Measurements from ENCODE around the gene HAND2.
A peak's percentile ranks its signal among the peaks of the same experiment; 100 is the strongest.

The HAND2 gene

GRCh38 chr4:173500841-173501591, 29.0 kb downstream of the HAND2 start:
- DNase-seq: no peak

DNA sequence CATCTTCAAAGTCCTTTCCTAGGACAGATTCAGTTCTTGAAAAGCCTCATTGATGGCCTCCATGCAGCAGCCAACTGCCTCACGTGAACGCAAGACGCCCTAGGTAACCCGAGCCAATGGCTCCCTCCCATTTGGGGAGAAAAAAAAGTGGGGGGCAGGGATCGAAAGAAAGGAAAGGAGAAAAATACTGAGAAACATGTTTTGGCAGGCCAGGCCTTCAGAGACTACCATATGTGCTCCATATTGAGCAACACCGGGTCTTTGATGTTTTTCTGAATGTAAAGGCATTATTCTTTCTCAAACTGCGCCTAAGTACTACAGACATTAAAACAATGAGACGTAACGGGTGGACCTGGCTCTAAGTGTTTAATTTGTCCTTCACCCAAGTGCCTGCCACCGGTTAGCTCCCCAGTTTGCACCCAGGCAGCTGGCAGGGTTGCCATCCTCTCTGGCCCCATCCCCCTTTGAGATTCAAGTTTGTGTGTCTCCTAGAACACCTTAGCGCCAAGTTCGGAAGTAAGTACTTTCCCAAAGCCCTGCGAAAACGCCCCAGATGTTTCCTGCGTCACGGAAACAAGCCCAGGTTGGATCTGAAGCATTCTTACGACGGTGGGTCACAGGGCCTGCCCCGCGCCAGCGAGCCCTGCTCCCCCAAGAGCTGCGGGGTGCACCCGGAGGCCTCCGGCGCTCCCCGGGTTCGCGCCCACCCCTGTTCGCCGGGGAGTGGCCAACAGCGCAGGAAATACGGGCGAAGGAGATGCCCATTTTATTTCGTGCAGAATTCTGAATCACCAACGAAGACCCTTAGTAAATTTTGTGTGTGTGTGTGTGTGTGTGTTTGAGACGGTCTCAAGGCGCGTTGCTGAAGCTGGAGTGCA, 30.1 kb downstream of the HAND2 start:
- no peak for DNase-seq

GRCh38 chr4:173498771-173499170, 31.3 kb downstream of the HAND2 start:
- no peak for DNase-seq

DNA sequence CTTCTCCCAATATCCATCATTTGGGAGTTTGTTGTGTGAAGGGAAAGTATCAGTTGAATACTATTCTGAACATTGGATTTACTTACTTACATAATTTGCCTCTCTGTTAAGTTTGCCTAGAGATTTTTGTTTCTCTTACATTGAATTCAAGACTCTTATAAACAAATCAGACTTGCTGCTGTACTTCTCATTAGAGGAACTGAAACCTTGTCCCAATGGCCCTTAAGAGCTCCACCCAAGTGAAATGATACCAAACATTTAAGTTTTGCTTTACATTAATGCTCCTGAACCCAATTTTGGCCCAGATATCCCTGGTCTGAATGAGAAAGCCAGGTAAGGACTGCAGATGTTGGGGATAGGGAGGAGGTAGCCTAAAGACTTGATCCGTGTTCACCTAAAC, 32.0 kb downstream of the HAND2 start:
- no peak for DNase-seq

- peak; percentile 63 for DNase-seq
Observed at GRCh38 chr4:173494013-173494970, 35.7 kb downstream of the HAND2 start.

- no peak for DNase-seq
Observed at GRCh38 chr4:173493041-173493440, 37.0 kb downstream of the HAND2 start.

GRCh38 chr4:173492315-173492714, 37.7 kb downstream of the HAND2 start:
- DNase-seq: no peak

- no peak for DNase-seq
Observed at GRCh38 chr4:173490817-173491528, 39.1 kb downstream of the HAND2 start.

DNA sequence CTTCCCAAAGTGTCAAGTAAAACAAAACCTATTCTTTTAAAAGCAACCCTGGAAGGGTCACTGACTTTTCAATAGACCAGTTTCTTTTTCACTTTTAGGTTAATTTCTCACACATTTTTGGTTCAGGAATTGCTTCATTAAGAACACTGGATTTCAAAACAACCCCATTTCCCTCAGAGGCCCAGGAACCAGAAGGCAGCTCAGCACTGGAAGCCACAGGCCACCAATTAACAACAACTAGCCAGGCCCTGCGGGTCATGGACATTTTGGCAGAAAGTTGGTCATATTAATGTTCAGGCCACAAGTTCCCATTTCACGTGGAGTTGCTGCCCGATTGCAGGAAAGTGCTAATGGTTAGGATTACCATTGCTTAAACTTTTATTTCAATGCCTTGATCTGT, 39.8 kb downstream of the HAND2 start:
- DNase-seq: no peak

DNA sequence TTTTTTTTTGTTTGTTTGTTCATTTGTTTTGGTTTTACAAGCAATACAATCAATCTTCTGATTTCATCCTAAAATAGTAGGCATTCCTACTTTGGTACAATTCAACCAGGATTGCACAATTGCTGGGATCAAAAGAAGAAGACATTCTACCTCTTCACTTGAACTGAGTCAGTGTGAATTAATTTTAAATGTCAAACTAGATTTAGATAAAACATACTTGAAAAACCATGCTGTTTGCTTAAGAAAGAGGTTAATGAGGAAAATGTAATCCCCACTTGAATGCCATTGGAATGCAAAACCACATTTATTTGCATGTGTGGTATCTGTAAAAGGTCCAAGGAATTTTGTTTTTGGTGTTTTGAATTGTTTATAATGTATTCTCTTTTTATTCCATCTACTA, 40.5 kb downstream of the HAND2 start:
- peak; percentile 4 for DNase-seq

DNA sequence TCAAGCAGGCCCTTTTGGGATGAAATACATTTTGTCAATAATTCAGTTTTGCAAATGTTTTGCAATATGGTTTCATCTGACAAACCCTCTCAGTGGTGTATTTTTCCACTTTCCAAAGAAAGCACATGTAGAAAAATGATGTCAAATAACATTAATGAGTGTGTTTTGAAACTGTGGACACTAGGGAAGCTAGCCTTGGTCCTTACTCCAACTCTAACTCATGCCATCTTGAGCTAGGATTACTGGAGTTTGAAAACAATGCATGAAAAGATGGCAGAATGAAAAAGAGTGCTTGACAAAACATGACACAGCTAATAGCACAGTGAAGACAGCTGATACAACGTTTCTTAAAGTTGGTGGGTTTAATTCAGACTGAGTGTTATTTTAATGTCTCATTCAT, 41.4 kb downstream of the HAND2 start:
- no peak for DNase-seq

- no peak for DNase-seq
Observed at GRCh38 chr4:173488074-173488473, 42.0 kb downstream of the HAND2 start.

GRCh38 chr4:173486714-173487392, 43.2 kb downstream of the HAND2 start:
- DNase-seq: no peak

DNA sequence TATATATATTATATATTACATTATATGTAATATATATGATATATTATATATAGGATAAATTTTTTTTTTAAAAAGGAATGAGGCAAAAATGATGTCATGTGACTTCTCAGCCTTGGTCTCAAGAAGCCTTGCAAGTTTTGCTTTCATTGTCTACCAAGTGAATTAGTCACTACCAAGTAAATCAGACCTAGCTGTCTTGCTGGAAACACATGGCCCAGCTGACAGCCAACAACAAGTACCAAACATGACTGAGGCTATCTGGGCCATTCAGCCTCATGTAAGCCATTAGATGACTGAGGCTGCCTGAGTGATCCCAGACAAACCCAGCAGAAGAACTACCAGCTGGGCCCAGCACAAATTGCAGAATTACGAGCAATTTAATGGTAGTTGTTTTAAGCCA, 44.9 kb downstream of the HAND2 start:
- DNase-seq: no peak

- DNase-seq: no peak
Observed at GRCh38 chr4:173482330-173482931, 47.6 kb downstream of the HAND2 start.

- DNase-seq: no peak
Observed at GRCh38 chr4:173478913-173479283, 51.1 kb downstream of the HAND2 start.

DNA sequence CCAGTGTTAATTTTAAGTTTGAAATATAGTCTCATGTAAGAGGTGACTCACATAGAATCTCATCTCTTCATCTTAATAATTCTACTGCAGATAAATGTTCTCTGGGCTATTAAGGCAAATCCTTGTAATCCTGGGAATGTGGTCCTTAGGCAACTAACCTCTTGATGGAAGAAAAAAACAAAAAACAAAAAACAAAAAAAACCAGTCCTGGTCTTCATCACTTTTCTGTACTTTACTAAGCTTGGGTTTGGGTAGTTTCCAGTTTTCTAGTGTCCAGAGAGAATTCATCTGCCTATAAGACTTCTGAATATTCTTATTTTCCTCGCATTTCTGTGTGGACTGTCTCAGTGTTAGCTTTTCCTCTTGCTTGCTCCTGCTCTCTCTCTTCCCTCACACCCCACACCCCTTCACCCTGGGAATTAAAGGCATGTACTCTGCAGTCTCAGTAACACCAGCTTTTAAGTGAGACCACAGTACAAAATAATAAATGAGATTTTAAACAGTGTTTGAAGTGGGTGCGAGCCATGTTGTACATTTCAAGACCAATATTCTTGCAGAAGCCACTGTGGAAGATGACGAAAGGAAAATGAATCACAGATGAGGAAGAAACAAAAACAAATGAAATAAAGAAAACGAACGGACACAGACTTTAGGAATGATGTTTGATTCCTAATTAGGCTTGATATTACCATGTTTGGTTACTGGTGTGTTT, 51.7 kb downstream of the HAND2 start:
- DNase-seq: no peak

GRCh38 chr4:173477016-173477415, 53.0 kb downstream of the HAND2 start:
- DNase-seq: no peak

All from NCI-H2029 (cell line).